GM19238 (cell line): ENCODE measurements around the gene UBAP2.

ENCODE experiments used
- DNase-seq: peaks from one replicate; pipeline ENCODE4 v3.0.0; 2011; ENCODE audit warnings: low spot score; ENCODE audit not compliant: insufficient read length

UBAP2 gene

DNA sequence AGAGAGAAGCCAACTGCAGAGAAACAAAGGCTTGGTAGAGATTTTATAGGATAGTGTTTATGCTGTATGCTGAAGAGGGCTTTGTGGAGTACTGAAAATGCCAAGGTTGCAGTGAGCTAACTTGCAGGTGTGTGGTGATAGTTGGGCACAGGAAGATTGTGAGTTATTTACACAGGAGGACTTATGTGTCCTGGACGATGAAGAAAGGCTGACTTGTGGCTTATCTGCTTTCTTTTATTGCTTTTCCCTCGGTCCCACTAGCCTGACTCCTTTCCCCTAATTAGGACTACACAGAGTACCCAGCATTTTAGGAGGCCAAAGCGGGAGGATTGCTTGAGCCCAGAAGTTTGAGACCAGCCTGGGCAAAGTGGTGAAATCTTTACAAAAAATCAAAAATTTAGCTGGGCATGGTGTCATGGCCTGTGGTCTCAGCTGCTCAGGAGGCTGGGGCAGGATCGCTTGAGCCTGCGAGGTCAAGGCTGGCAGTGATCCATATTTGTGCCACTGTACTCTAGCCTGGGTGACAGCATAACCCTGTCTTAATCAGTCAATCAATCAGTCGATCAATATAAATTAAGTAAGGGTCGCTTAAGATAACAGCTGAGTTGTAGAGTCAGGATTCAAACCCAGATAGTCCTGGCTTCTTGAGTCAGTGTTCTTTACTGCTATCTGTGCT is 169.9 kb downstream of the UBAP2 start:
- no peak for DNase-seq

DNA sequence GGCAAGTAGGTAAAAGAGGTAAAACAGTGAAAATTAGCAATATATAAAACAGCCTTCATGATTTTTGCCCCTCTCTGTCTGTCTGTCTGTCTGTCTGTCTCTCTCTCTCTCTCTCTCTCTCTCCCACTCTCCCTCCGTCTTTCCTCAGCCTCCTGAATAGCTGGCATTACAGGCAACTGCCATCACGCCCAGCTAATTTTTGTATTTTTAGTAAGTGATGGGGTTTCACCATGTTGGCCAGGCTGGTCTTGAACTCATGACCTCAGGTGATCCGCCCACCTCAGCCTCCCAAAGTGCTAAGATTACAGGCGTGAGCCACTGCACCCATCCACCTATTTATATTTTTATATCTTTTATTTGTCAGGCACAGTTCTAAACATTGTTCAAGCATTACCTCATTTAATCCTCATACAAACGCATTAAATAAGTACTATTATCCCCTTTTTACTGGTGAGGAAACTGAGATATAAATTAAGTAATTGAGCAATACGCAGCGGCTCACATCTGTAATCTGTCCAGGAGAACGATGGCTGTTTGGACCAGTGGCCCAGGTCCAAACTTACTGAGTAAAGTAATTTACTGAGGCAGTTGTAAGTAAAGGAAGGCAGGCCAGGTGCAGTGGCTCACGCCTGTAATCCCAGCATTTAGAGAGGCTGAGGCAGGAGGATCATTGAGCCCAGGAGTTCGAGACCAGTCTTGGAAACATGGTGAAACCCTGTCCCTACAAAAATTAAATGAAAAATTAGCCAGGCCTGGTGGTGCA is 170.8 kb downstream of the UBAP2 start:
- no peak for DNase-seq
